KMS-11 (cell line): ENCODE data around the gene SUPT3H.

Experiments
- H2AFZ ChIP-seq: fragments of 200-600 bp; sonication (generic); 2 replicates; pipeline ENCODE4 v1.6.1; 2016; ENCODE audit warnings: antibody characterized with exemption, mixed run types, low read depth
- H3K27ac ChIP-seq: fragments of 200-600 bp; sonication (generic); 2 replicates; pipeline ENCODE4 v1.6.1; 2016; ENCODE audit warnings: mild to moderate bottlenecking, mixed run types
- H3K27me3 ChIP-seq: fragments of 200-600 bp; sonication (generic); 2 replicates; pipeline ENCODE4 v1.6.1; 2017; ENCODE audit warnings: mild to moderate bottlenecking, low read depth, mixed run types, moderate library complexity; ENCODE audit not compliant: insufficient read depth
- H3K36me3 ChIP-seq: fragments of 200-600 bp; sonication (generic); 2 replicates; pipeline ENCODE4 v1.6.1; 2017; ENCODE audit warnings: mild to moderate bottlenecking, mixed run types; ENCODE audit not compliant: insufficient read depth
- H3K4me1 ChIP-seq: fragments of 200-600 bp; sonication (generic); 2 replicates; pipeline ENCODE4 v1.6.1; 2016; ENCODE audit warnings: mild to moderate bottlenecking, low read depth, mixed run types; ENCODE audit not compliant: poor library complexity, severe bottlenecking
- H3K4me2 ChIP-seq: fragments of 200-600 bp; sonication (generic); 2 replicates; pipeline ENCODE4 v1.7.0; 2016; ENCODE audit warnings: mild to moderate bottlenecking, mixed run types
- H3K4me3 ChIP-seq: fragments of 200-600 bp; sonication (generic); IDR thresholded peaks from 2 replicates; pipeline ENCODE4 v1.6.1; 2017; ENCODE audit warnings: low read depth, low read length, mixed read lengths; ENCODE audit not compliant: insufficient read depth
- H3K79me2 ChIP-seq: fragments of 200-600 bp; sonication (generic); 2 replicates; pipeline ENCODE4 v1.6.1; 2016; ENCODE audit warnings: low read depth, mixed run types; ENCODE audit not compliant: insufficient read depth
- H3K9ac ChIP-seq: fragments of 200-600 bp; sonication (generic); 2 replicates; pipeline ENCODE4 v1.6.1; 2016; ENCODE audit warnings: mild to moderate bottlenecking, mixed run types
- H4K20me1 ChIP-seq: fragments of 200-600 bp; sonication (generic); 2 replicates; pipeline ENCODE4 v1.6.1; 2016; ENCODE audit warnings: mild to moderate bottlenecking, mixed run types; ENCODE audit not compliant: insufficient read depth
- TF ChIP-seq, protein P1 (sequence below): fragments of 200-600 bp; sonication (generic); conservative IDR thresholded peaks from 2 replicates; pipeline ENCODE4 v1.6.1; 2017; ENCODE audit warnings: low read depth, mild to moderate bottlenecking, antibody characterized with exemption, low read length, moderate library complexity, mixed read lengths

Gene SUPT3H

DNA sequence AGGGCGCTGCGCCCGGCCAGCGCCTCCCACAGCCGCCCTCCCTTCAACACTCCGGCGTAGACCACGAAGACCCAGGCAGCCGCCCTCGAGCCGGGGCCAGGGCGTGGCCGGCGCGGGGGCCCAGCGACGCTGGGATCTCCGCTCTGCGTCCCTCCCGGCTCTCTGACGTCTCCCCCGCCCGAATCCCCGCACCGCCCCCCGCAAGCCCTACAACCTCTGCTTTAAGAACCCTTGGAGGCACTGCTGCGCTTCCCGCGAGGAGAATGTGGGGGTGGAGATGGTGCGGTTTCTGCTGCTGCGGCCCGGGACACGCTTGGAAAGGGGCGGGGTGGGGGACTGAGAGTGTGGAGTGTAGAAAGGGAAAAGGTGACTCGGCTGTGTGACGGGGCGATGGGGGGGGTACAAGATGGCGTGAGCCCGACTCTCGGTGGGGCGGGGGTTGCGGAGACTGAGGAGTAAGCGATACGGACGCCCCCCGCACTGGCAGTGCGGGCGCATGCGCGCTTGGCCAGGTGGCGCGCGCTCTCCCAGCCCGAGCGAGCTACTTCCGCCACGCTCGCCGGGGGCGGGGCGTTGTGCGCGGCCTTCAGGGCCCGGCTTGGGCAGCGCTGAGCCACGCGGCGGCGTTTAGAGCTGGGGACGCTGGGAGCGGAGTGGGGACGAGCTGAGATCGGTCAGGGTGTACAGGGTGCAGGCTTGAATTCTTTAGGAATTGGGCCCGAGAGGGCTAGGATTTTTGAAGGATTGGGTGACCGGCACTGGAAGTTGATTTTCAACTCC, at the start of gene SUPT3H:
Gene SUPT3H, minus strand, starts transcription at position 381 of the 780 bp plus-strand sequence.
- Histone ChIP-seq H3K4me1 (peaks cover 27% of the 10 kb centered on the region), H3K36me3 (no peaks in the 10 kb centered on the region), H3K27me3 (no peaks in the 10 kb centered on the region), H3K27ac (peak within 1 kb of the TSS; percentile 96), H3K4me2 (peak within 1 kb of the TSS; percentile 98), H3K9ac (peak within 1 kb of the TSS; percentile 96), H4K20me1 (no peaks in the 10 kb centered on the region), H3K4me3 (no peak within 1 kb of the TSS), H2AFZ (peak within 1 kb of the TSS; percentile 66), H3K79me2 (peaks cover 26% of the 10 kb centered on the region; the same call in 1 of the 2 replicates)
- TF ChIP-seq, protein P1, sequence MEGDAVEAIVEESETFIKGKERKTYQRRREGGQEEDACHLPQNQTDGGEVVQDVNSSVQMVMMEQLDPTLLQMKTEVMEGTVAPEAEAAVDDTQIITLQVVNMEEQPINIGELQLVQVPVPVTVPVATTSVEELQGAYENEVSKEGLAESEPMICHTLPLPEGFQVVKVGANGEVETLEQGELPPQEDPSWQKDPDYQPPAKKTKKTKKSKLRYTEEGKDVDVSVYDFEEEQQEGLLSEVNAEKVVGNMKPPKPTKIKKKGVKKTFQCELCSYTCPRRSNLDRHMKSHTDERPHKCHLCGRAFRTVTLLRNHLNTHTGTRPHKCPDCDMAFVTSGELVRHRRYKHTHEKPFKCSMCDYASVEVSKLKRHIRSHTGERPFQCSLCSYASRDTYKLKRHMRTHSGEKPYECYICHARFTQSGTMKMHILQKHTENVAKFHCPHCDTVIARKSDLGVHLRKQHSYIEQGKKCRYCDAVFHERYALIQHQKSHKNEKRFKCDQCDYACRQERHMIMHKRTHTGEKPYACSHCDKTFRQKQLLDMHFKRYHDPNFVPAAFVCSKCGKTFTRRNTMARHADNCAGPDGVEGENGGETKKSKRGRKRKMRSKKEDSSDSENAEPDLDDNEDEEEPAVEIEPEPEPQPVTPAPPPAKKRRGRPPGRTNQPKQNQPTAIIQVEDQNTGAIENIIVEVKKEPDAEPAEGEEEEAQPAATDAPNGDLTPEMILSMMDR = no peak

DNA sequence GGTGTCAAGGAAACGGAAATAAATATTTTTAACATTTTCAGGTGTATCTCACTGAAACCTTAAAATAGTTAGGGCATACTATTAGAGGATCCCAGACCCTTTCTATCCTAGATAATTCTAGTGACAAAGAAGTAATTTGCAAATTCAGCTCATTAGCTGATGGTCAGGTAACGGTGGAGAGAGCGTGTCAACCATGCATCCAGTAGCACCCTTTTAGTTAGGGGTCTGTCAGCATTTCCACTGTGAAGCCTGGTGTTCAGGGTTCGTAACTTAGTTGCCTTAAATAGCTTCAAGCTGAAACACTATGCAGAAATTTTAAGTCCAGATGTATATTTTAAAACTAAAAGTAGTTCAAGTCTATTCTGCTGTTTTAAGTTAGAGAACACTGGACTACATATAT, 48.5 kb upstream of the SUPT3H start:
- H3K79me2 ChIP-seq = peaks cover 98% of the 10 kb centered on the region
- H3K27me3 ChIP-seq = no peaks in the 10 kb centered on the region
- H3K4me3 ChIP-seq = no peak overlapping the region
- H3K27ac ChIP-seq = peak overlapping the region; percentile 95
- H3K9ac ChIP-seq = peak overlapping the region; percentile 99
- H3K4me2 ChIP-seq = peak overlapping the region; percentile 97
- TF ChIP-seq, protein P1 = no peak
- peaks cover 49% of the 10 kb centered on the region for H3K4me1 ChIP-seq
- peaks cover 10% of the 10 kb centered on the region; the same call in 1 of the 2 replicates for H3K36me3 ChIP-seq
- no peak overlapping the region for H2AFZ ChIP-seq
- H4K20me1 ChIP-seq = no peaks in the 10 kb centered on the region

DNA sequence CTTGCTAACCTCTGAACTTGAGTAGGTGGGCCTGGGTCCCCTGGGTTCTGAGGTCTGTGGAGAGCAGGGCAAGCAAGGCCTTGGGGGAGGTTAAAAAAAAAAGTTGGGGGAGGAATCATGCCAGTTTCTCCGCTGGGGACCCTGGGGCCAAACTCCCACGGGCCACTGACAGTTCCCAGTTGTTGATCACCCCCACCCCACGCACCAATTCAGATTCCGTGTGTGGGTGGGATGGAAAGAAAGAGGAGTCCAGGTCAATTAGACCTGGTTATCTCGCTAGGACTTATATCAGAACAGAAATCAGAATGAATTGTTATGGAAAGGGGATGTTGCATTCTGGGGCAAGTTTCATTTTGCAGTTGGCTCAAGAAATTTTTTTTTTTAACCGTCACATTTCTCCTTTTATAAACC, 46.7 kb upstream of the SUPT3H start:
- Histone ChIP-seq H3K36me3 (peaks cover 10% of the 10 kb centered on the region; the same call in 1 of the 2 replicates), H3K4me1 (peaks cover 31% of the 10 kb centered on the region), H2AFZ (no peak overlapping the region), H3K79me2 (peaks cover 96% of the 10 kb centered on the region), H4K20me1 (no peaks in the 10 kb centered on the region), H3K4me3 (no peak overlapping the region), H3K27ac (peak overlapping the region; percentile 95), H3K27me3 (no peaks in the 10 kb centered on the region), H3K4me2 (peak overlapping the region; percentile 97), H3K9ac (peak overlapping the region; percentile 99)
- TF ChIP-seq, protein P1 = no peak

DNA sequence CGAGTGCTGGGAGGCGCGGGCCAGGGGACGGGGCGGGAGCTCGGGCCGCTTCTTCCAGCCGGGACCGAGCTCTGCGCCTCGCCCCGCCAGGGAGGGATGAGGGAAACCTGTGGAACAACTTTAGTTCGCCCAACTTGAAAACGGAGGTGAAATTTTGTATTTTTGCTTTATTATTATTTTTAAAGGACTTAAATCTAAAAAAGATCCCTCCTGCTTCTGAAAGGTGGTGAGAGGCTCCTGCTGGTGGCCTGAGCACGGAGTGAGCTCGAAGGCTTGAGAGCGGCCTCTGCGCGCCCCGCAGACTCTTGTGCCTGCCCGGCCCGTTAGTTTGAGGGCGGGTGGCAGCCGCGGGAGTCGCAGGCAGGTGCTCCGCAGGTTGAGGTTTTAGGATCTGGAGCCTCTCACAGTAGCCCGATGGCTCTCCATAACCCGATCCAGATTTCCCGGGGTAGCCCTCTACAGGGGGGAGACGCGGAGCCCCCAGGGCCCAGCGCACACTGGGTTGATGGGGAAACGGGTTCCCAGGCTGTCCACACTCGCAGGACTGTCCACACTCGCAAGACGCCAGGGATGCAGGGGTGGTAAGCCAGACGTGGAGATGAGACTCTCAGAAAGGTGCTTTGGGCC, 46.2 kb upstream of the SUPT3H start:
- H4K20me1 ChIP-seq = no peaks in the 10 kb centered on the region
- H3K4me1 ChIP-seq = peaks cover 28% of the 10 kb centered on the region
- H3K27me3 ChIP-seq = no peaks in the 10 kb centered on the region
- peak overlapping the region; percentile 99 for H3K9ac ChIP-seq
- H3K4me2 ChIP-seq = peak overlapping the region; percentile 97
- no peak overlapping the region for H3K4me3 ChIP-seq
- peaks cover 10% of the 10 kb centered on the region; the same call in 1 of the 2 replicates for H3K36me3 ChIP-seq
- H3K27ac ChIP-seq = peak overlapping the region; percentile 95
- no peak overlapping the region for H2AFZ ChIP-seq
- peaks cover 96% of the 10 kb centered on the region for H3K79me2 ChIP-seq
- TF ChIP-seq, protein P1 = no peak
